ENCODE results near the gene POLR2I.

- TF ChIP-seq CTCF (IDR thresholded peaks at IDR 0.05; ENCODE audit: poor library complexity, severe bottlenecking) (no peak), EZH2 (IDR thresholded peaks at IDR 0.05; ENCODE audit: borderline replicate concordance, insufficient read depth, low read length, poor library complexity, severe bottlenecking) (no peak), REST (IDR thresholded peaks at IDR 0.05; ENCODE audit: borderline replicate concordance) (no peak), POLR2AphosphoS5 (IDR thresholded peaks at IDR 0.05) (no peak), MXI1 (conservative IDR thresholded peaks at IDR 0.05; ENCODE audit: poor library complexity, severe bottlenecking) (no peak), SMC3 (conservative IDR thresholded peaks at IDR 0.05; ENCODE audit: poor library complexity) (no peak), EP300 (conservative IDR thresholded peaks at IDR 0.05; ENCODE audit: poor library complexity, severe bottlenecking) (no peak)
Measured at GRCh38 chr19:36120092-36120983, 5.7 kb upstream of the POLR2I start.

Data from neural cell (in vitro differentiated cells).